ENCODE measurements around the gene AP2M1. TPM values are rescaled to one million over a fixed set of nuclear protein-coding genes. Genes with fewer than 3 reads are reported as not detected.
A peak's percentile ranks its signal among the peaks of the same experiment; 100 is the strongest.

Gene AP2M1
- total and polyA plus RNA-seq, 2 donors (not counting 1 experiment from before 2014, with no cell fraction given): 430 to 746 TPM

- Histone ChIP-seq H3K4me2 (ENCODE audit: extremely low read depth, insufficient read depth, low read length) (peak overlapping the region; percentile 91), H3K79me2 (ENCODE audit: control insufficient read depth, insufficient read depth, low read length) (peaks cover 31% of the 10 kb centered on the region), H4K20me1 (ENCODE audit: control insufficient read depth, extremely low read depth, insufficient read depth, low read length) (no peaks in the 10 kb centered on the region), H3K4me3 (replicated peaks in 1 of 4; ENCODE audit: control extremely low read depth in 1 of 4, insufficient read depth in 1 of 4, low read depth in 3 of 4, low read length in 4 of 4) (peak overlapping the region; percentile 29 to 94 (median 75)), H3K27ac (ENCODE audit: insufficient read depth, low read length) (peak overlapping the region; percentile 47), H3K27me3 (ENCODE audit: control insufficient read depth, insufficient read depth, low read length) (no peaks in the 10 kb centered on the region), H3K36me3 (ENCODE audit: control insufficient read depth, insufficient read depth, low read length) (no peaks in the 10 kb centered on the region), H3K9me3 (ENCODE audit: control insufficient read depth, insufficient read depth, low read depth, low read length) (no peaks in the 10 kb centered on the region), H3K4me1 (ENCODE audit: control insufficient read depth, extremely low read depth, insufficient read depth, low read length) (peaks cover 4% of the 10 kb centered on the region), H2AFZ (ENCODE audit: low read length) (peak overlapping the region; percentile 97), H3K9ac (ENCODE audit: insufficient read depth, low read length) (peak overlapping the region; percentile 78)
- no peak for TF ChIP-seq EZH2 (IDR thresholded peaks at IDR 0.05; ENCODE audit: low read length, missing control alignments)
- TF ChIP-seq CTCF (conservative IDR thresholded peaks at IDR 0.05 in 1 of 2, IDR thresholded peaks at IDR 0.05 in 1 of 2; ENCODE audit: low read depth in 1 of 2, low read length in 2 of 2): no peak
- peak in 1 of 2 donors; percentile 11 for DNase-seq (ENCODE audit: low read depth in 2 of 2)
Measured at GRCh38 chr3:184134746-184135148, 39.9 kb upstream of the AP2M1 start.

GRCh38 chr3:184135149-184135910 lies 39.3 kb upstream of the AP2M1 start, which contains the start of gene EIF2B5:
TSS of gene EIF2B5 (plus strand) at chr3:184135358. CDS start at chr3:184135386, 28 bp downstream.
- peak within 1 kb of the TSS; percentile 47 for H3K27ac ChIP-seq (ENCODE audit: insufficient read depth, low read length)
- H3K9me3 ChIP-seq (ENCODE audit: control insufficient read depth, insufficient read depth, low read depth, low read length): no peaks in the 10 kb centered on the region
- H3K9ac ChIP-seq (ENCODE audit: insufficient read depth, low read length): peak within 1 kb of the TSS; percentile 78
- peaks cover 31% of the 10 kb centered on the region for H3K79me2 ChIP-seq (ENCODE audit: control insufficient read depth, insufficient read depth, low read length)
- H3K4me1 ChIP-seq (ENCODE audit: control insufficient read depth, extremely low read depth, insufficient read depth, low read length): peaks cover 4% of the 10 kb centered on the region
- H4K20me1 ChIP-seq (ENCODE audit: control insufficient read depth, extremely low read depth, insufficient read depth, low read length): no peaks in the 10 kb centered on the region
- no peaks in the 10 kb centered on the region for H3K27me3 ChIP-seq (ENCODE audit: control insufficient read depth, insufficient read depth, low read length)
- TF ChIP-seq EZH2 (IDR thresholded peaks at IDR 0.05; ENCODE audit: low read length, missing control alignments) (no peak), CTCF (conservative IDR thresholded peaks at IDR 0.05 in 1 of 2, IDR thresholded peaks at IDR 0.05 in 1 of 2; ENCODE audit: low read depth in 1 of 2, low read length in 2 of 2) (peak; percentile 33 to 39)
- H3K4me2 ChIP-seq (ENCODE audit: extremely low read depth, insufficient read depth, low read length): peak within 1 kb of the TSS; percentile 95
- peak; percentile 89 to 96 for DNase-seq (ENCODE audit: low read depth in 2 of 2)
- H3K4me3 ChIP-seq (replicated peaks in 1 of 4; ENCODE audit: control extremely low read depth in 1 of 4, insufficient read depth in 1 of 4, low read depth in 3 of 4, low read length in 4 of 4): peak within 1 kb of the TSS; percentile 29 to 94 (median 75)
- peaks cover under 1% of the 10 kb centered on the region for H3K36me3 ChIP-seq (ENCODE audit: control insufficient read depth, insufficient read depth, low read length)
- H2AFZ ChIP-seq (ENCODE audit: low read length): peak within 1 kb of the TSS; percentile 97

DNA sequence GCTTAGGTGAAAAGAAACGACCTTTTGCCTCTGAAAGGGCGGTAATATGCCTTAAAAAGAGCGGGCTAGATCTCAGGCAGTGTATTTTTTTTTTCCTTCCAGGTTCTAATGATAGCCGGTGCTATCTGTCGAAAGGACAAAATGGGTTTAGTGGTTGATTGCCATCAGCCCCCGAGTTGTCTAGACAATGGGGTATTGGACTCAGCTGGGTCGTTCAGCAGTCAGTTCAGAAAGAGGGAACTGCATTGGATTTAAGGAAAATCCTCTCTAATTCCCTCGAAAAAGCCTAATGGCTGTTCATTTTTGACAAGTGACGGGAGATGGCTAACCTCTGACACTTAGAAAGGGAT lies 38.8 kb upstream of the AP2M1 start:
- H3K4me1 ChIP-seq (ENCODE audit: control insufficient read depth, extremely low read depth, insufficient read depth, low read length): peaks cover 4% of the 10 kb centered on the region
- TF ChIP-seq CTCF (conservative IDR thresholded peaks at IDR 0.05 in 1 of 2, IDR thresholded peaks at IDR 0.05 in 1 of 2; ENCODE audit: low read depth in 1 of 2, low read length in 2 of 2) (no peak), EZH2 (IDR thresholded peaks at IDR 0.05; ENCODE audit: low read length, missing control alignments) (no peak)
- no peak overlapping the region for H2AFZ ChIP-seq (ENCODE audit: low read length)
- H3K36me3 ChIP-seq (ENCODE audit: control insufficient read depth, insufficient read depth, low read length): peaks cover 5% of the 10 kb centered on the region
- H3K9me3 ChIP-seq (ENCODE audit: control insufficient read depth, insufficient read depth, low read depth, low read length): no peaks in the 10 kb centered on the region
- H4K20me1 ChIP-seq (ENCODE audit: control insufficient read depth, extremely low read depth, insufficient read depth, low read length): no peaks in the 10 kb centered on the region
- H3K4me3 ChIP-seq (replicated peaks in 1 of 4; ENCODE audit: control extremely low read depth in 1 of 4, insufficient read depth in 1 of 4, low read depth in 3 of 4, low read length in 4 of 4): peak overlapping the region; percentile 29 to 94 (median 75)
- H3K4me2 ChIP-seq (ENCODE audit: extremely low read depth, insufficient read depth, low read length): peak overlapping the region; percentile 95
- DNase-seq (ENCODE audit: low read depth in 2 of 2): no peak
- no peaks in the 10 kb centered on the region for H3K27me3 ChIP-seq (ENCODE audit: control insufficient read depth, insufficient read depth, low read length)
- peak overlapping the region; percentile 78 for H3K9ac ChIP-seq (ENCODE audit: insufficient read depth, low read length)
- peak overlapping the region; percentile 47 for H3K27ac ChIP-seq (ENCODE audit: insufficient read depth, low read length)
- peaks cover 34% of the 10 kb centered on the region for H3K79me2 ChIP-seq (ENCODE audit: control insufficient read depth, insufficient read depth, low read length)
